Smooth muscle cell (in vitro differentiated cells): ENCODE data around the gene SLC2A13. TPM values are rescaled to one million over a fixed set of nuclear protein-coding genes. Genes with fewer than 3 reads are reported as not detected.

ENCODE experiments used
- DNase-seq: peaks from one replicate; lab custom pipeline; 2025; ENCODE audit not compliant: unreplicated experiment; lab: John Stamatoyannopoulos, UW
- H2AFZ ChIP-seq: fragments of 200-600 bp; sonication (generic); 2 replicates; pipeline ENCODE4 v1.6.0; 2016; ENCODE audit warnings: antibody characterized with exemption, low read depth, mild to moderate bottlenecking
- H3F3A ChIP-seq: fragments of 200-600 bp; sonication (generic); 2 replicates; pipeline ENCODE4 v1.6.0; 2017; ENCODE audit warnings: antibody characterized with exemption, low read depth
- H3K27ac ChIP-seq: fragments of 200-600 bp; sonication (generic); 2 replicates; pipeline ENCODE4 v1.5.1; 2016; ENCODE audit warnings: low read depth, mild to moderate bottlenecking
- H3K27me3 ChIP-seq: fragments of 200-600 bp; sonication (generic); 2 replicates; pipeline ENCODE4 v1.6.1; 2016; ENCODE audit warnings: low read depth, mild to moderate bottlenecking
- H3K36me3 ChIP-seq: fragments of 200-600 bp; sonication (generic); 2 replicates; pipeline ENCODE4 v1.5.1; 2016; ENCODE audit warnings: low read depth
- H3K4me1 ChIP-seq: fragments of 200-600 bp; sonication (generic); 2 replicates; pipeline ENCODE4 v1.5.1; 2016; ENCODE audit warnings: low read depth
- H3K4me2 ChIP-seq: fragments of 200-600 bp; sonication (generic); 2 replicates; pipeline ENCODE4 v1.6.0; 2016; ENCODE audit warnings: mild to moderate bottlenecking
- H3K4me3 ChIP-seq: fragments of 200-600 bp; sonication (generic); 2 replicates; pipeline ENCODE4 v1.5.1; 2016; ENCODE audit warnings: mild to moderate bottlenecking
- H3K79me2 ChIP-seq: fragments of 200-600 bp; sonication (generic); 2 replicates; pipeline ENCODE4 v1.6.0; 2016; ENCODE audit warnings: low read depth, mild to moderate bottlenecking
- H3K9ac ChIP-seq: fragments of 200-600 bp; sonication (generic); 2 replicates; pipeline ENCODE4 v1.6.0; 2016; ENCODE audit warnings: low read depth
- H3K9me3 ChIP-seq: fragments of 200-600 bp; sonication (generic); replicated peaks from 2 replicates; pipeline ENCODE4 v1.5.1; 2016; ENCODE audit warnings: low read depth
- H4K20me1 ChIP-seq: fragments of 200-600 bp; sonication (generic); 2 replicates; pipeline ENCODE4 v1.6.0; 2016; ENCODE audit warnings: low read depth
- WGBS: methylation state at CpG from one replicate; pipeline ENCODE4 v1.1.7; 2016; ENCODE audit warnings: low lambda C conversion rate; 5-methylcytosine and 5-hydroxymethylcytosine counted together
- polyA plus RNA-seq: library from polyadenylated mRNA; unstranded; fragments of >200 nt; fragmentation: Nextera tagmentation; extraction: Ambion mirVana; gene quantifications from 2 replicates; pipeline ENCODE4 v1.2.1, GENCODE V29; 2016
- total RNA-seq: library from RNA; depleted of rRNA; stranded (reverse); fragments of >200 nt; gene quantifications from 2 replicates; pipeline ENCODE4 v1.2.3, GENCODE V29; 2014
- TF ChIP-seq, protein P1 (sequence below): fragments of 200-600 bp; sonication (generic); IDR thresholded peaks from 2 replicates; pipeline ENCODE4 v1.5.1; 2017; ENCODE audit warnings: borderline replicate concordance, mild to moderate bottlenecking, antibody characterized with exemption; ENCODE audit not compliant: insufficient read depth, poor library complexity, severe bottlenecking

Gene SLC2A13
- total and polyA plus RNA-seq, 2 experiments from 2014 or later, result 9.6 to 27.4 TPM

- H3K36me3 ChIP-seq, result no peaks in the 10 kb centered on the region
- no peaks in the 10 kb centered on the region for H4K20me1 ChIP-seq
- no peak overlapping the region for H2AFZ ChIP-seq
- H3K4me1 ChIP-seq, result no peaks in the 10 kb centered on the region
- no peaks in the 10 kb centered on the region for H3K79me2 ChIP-seq
- H3K9me3 ChIP-seq, result no peaks in the 10 kb centered on the region
- TF ChIP-seq, protein P1, sequence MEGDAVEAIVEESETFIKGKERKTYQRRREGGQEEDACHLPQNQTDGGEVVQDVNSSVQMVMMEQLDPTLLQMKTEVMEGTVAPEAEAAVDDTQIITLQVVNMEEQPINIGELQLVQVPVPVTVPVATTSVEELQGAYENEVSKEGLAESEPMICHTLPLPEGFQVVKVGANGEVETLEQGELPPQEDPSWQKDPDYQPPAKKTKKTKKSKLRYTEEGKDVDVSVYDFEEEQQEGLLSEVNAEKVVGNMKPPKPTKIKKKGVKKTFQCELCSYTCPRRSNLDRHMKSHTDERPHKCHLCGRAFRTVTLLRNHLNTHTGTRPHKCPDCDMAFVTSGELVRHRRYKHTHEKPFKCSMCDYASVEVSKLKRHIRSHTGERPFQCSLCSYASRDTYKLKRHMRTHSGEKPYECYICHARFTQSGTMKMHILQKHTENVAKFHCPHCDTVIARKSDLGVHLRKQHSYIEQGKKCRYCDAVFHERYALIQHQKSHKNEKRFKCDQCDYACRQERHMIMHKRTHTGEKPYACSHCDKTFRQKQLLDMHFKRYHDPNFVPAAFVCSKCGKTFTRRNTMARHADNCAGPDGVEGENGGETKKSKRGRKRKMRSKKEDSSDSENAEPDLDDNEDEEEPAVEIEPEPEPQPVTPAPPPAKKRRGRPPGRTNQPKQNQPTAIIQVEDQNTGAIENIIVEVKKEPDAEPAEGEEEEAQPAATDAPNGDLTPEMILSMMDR, result no peak
- no peaks in the 10 kb centered on the region for H3F3A ChIP-seq
- DNase-seq, result no peak
- no peak overlapping the region for H3K4me3 ChIP-seq
- H3K27me3 ChIP-seq, result no peaks in the 10 kb centered on the region
- no peak overlapping the region for H3K27ac ChIP-seq
- 88% methylated on average over 2 of the region's 2 CpGs for WGBS
- no peak overlapping the region for H3K4me2 ChIP-seq
- H3K9ac ChIP-seq, result no peak overlapping the region
Measured at GRCh38 chr12:40015345-40015744, 90.5 kb downstream of the SLC2A13 start.

DNA sequence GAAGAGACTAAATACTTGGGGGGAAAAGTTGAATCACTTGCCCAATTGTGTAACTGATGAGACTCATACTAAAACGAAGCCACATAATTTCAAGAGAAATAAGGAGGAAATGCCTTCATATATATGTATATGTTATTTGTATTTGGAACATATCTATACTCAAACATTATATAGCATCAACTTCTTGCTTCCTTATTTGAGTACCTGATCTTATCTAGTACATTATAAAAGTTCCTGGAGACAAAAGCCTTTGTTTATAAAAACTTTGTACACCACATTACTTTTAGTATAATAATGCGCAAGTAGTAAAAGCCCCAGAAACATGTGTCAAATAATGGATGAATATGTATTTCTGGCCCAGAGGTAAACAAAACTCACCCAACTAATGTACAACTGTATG lies 92.0 kb downstream of the SLC2A13 start:
- no peak overlapping the region for H2AFZ ChIP-seq
- TF ChIP-seq, protein P1, result no peak
- no peak overlapping the region for H3K27ac ChIP-seq
- H3K4me2 ChIP-seq, result no peak overlapping the region
- no peaks in the 10 kb centered on the region for H3K4me1 ChIP-seq
- no peaks in the 10 kb centered on the region for H3K9me3 ChIP-seq
- H3F3A ChIP-seq, result no peaks in the 10 kb centered on the region
- H3K4me3 ChIP-seq, result no peak overlapping the region
- no peak for DNase-seq
- no peaks in the 10 kb centered on the region for H4K20me1 ChIP-seq
- no peaks in the 10 kb centered on the region for H3K27me3 ChIP-seq
- H3K36me3 ChIP-seq, result no peaks in the 10 kb centered on the region
- H3K79me2 ChIP-seq, result no peaks in the 10 kb centered on the region
- 81% methylated on average over 2 of the region's 2 CpGs for WGBS
- no peak overlapping the region for H3K9ac ChIP-seq

DNA sequence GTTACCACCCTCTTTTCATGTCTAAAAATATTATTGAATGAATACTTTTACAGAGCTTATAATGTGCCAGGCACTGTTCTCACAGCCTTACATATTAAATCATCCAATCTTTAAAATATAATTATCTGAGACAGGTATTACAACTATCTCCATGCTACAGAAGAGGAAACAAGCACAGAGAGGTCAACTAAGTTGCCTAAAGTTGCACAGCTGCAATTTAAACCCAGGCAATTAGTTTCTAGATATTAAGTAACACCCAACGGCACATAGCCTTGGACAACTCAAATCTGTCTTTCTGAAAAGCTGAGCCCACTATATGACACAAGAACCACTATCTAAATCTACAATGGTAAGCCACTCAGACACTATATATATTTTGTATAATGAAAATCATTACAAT lies 92.6 kb downstream of the SLC2A13 start:
- 81% methylated on average over 1 of the region's 1 CpG for WGBS
- Histone ChIP-seq H3K4me1 (no peaks in the 10 kb centered on the region), H3F3A (no peaks in the 10 kb centered on the region), H3K27ac (no peak overlapping the region), H3K36me3 (no peaks in the 10 kb centered on the region), H3K9me3 (no peaks in the 10 kb centered on the region), H3K4me3 (no peak overlapping the region), H4K20me1 (no peaks in the 10 kb centered on the region), H2AFZ (no peak overlapping the region), H3K4me2 (no peak overlapping the region), H3K79me2 (no peaks in the 10 kb centered on the region), H3K9ac (no peak overlapping the region), H3K27me3 (no peaks in the 10 kb centered on the region)
- no peak for DNase-seq
- TF ChIP-seq, protein P1, result no peak

DNA sequence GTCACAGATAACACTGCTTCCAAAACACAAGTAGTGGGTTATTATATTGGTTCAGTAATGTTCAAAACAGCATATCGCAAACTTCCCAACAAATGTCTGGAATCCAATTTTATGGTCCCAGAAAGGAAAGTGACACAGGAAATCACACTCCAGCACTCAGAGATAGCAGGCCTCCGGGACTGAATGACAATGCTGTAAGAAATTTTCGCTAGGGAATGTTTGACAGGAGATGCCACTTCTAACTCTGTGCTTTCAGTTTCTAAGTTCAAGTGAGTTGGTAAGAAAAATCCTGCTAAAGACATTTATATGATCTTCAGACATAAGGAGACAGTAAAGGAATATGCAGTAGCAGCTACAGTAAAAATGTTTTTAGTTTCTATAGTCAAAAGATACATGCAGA lies 93.2 kb downstream of the SLC2A13 start:
- H3F3A ChIP-seq, result no peaks in the 10 kb centered on the region
- H3K4me2 ChIP-seq, result peak overlapping the region; percentile 37
- H3K9ac ChIP-seq, result no peak overlapping the region
- H2AFZ ChIP-seq, result no peak overlapping the region
- no peaks in the 10 kb centered on the region for H3K36me3 ChIP-seq
- no peaks in the 10 kb centered on the region for H3K9me3 ChIP-seq
- no peaks in the 10 kb centered on the region for H4K20me1 ChIP-seq
- H3K27me3 ChIP-seq, result no peaks in the 10 kb centered on the region
- no peak overlapping the region for H3K4me3 ChIP-seq
- no peak overlapping the region for H3K27ac ChIP-seq
- WGBS, result 26% methylated on average over 3 of the region's 3 CpGs
- no peaks in the 10 kb centered on the region for H3K4me1 ChIP-seq
- no peaks in the 10 kb centered on the region for H3K79me2 ChIP-seq
- TF ChIP-seq, protein P1, result no peak
- no peak for DNase-seq
